DND-41 (cell line): Measurements from ENCODE around the gene GPRIN2.
"Not testable (repeated sequence)": the region's sequence is repeated elsewhere in the genome, so short reads cannot be mapped to it uniquely, and the experiment has no call there.

Source experiments
- ATAC-seq: fragments of 200-7000 bp; cut with Tn5 transposase; 3 replicates; pipeline ENCODE4 v1.9.1; 2021; ENCODE audit warnings: low read depth; ENCODE audit not compliant: insufficient read depth
- DNase-seq: peaks from one replicate; pipeline ENCODE4 v3.0.0-alpha.2; 2020
- H2AFZ ChIP-seq: 2 replicates; pipeline ENCODE4 v1.6.0; 2012; ENCODE audit warnings: low read depth, low read length
- H3K27ac ChIP-seq: 2 replicates; pipeline ENCODE4 v1.5.1; 2012; ENCODE audit warnings: low read length, inconsistent platforms
- H3K27me3 ChIP-seq: fragments of 200-600 bp; sonication (generic); 2 replicates; pipeline ENCODE4 v1.6.0; 2012; ENCODE audit warnings: low read length, mild to moderate bottlenecking, inconsistent platforms; ENCODE audit not compliant: insufficient read depth, poor library complexity
- H3K36me3 ChIP-seq: 2 replicates; pipeline ENCODE4 v1.5.1; 2012; ENCODE audit warnings: low read length, inconsistent platforms; ENCODE audit not compliant: insufficient read depth
- H3K4me1 ChIP-seq: 2 replicates; pipeline ENCODE4 v1.5.1; 2012; ENCODE audit warnings: mild to moderate bottlenecking, low read length; ENCODE audit not compliant: insufficient read depth
- H3K4me2 ChIP-seq: 2 replicates; pipeline ENCODE4 v1.6.0; 2012; ENCODE audit warnings: mild to moderate bottlenecking, moderate library complexity, low read length, inconsistent platforms; ENCODE audit not compliant: insufficient read depth
- H3K4me3 ChIP-seq, 2 experiments: fragments of 200-600 bp in 1 of 2; shearing (Covaris generic) in 1 of 2; 2 replicates each; pipeline ENCODE4 v1.5.1; 2012 to 2016; ENCODE audit warnings: inconsistent platforms in 2 of 2, low read length in 2 of 2, mild to moderate bottlenecking in 2 of 2, low read depth in 1 of 2, moderate library complexity in 1 of 2
- H3K79me2 ChIP-seq: 2 replicates; pipeline ENCODE4 v1.6.0; 2012; ENCODE audit warnings: low read length, inconsistent platforms; ENCODE audit not compliant: insufficient read depth
- H3K9ac ChIP-seq: 2 replicates; pipeline ENCODE4 v1.6.0; 2012; ENCODE audit warnings: low read depth, mild to moderate bottlenecking, inconsistent platforms, low read length, moderate library complexity
- H3K9me3 ChIP-seq: 2 replicates; pipeline ENCODE4 v1.5.1; 2012; ENCODE audit warnings: low read length, moderate library complexity, mild to moderate bottlenecking, inconsistent platforms; ENCODE audit not compliant: insufficient read depth, severe bottlenecking
- H4K20me1 ChIP-seq: 2 replicates; pipeline ENCODE4 v1.6.0; 2012; ENCODE audit warnings: low read length; ENCODE audit not compliant: insufficient read depth
- EZH2 ChIP-seq: IDR thresholded peaks from 3 replicates; pipeline ENCODE4 v1.6.1; 2012; ENCODE audit warnings: borderline replicate concordance, low read depth, mild to moderate bottlenecking, moderate library complexity, low read length, inconsistent platforms; ENCODE audit not compliant: severe bottlenecking
- TF ChIP-seq, protein P1 (sequence below): IDR thresholded peaks from 2 replicates; pipeline ENCODE4 v1.5.1; 2012; ENCODE audit warnings: borderline replicate concordance, low read length, moderate library complexity, mild to moderate bottlenecking; ENCODE audit not compliant: poor library complexity, severe bottlenecking; ENCODE audit errors: extremely low read depth

Gene GPRIN2

DNA sequence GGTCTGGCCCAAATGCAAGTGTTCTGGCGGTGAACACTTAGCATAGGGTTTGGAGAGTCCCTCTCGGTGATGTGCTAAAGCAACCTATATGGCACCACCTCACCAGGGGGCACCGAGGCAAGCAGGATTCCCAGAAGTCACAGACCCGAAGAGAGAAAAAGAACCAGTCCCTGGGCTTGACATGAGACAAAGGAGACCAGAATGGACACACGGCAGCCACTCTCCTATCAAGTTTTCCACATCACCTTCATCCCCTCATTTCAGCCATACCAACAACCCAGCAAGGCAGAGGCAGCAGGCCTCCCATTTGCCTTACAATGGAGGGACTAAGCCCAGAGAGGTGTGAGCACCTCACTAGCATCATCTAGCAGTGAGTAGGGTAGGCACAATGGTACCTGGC lies 19.7 kb downstream of the GPRIN2 start:
- peaks cover 19% of the 10 kb centered on the region for H3K27me3 ChIP-seq
- no peak for TF ChIP-seq EZH2
- TF ChIP-seq, protein P1, sequence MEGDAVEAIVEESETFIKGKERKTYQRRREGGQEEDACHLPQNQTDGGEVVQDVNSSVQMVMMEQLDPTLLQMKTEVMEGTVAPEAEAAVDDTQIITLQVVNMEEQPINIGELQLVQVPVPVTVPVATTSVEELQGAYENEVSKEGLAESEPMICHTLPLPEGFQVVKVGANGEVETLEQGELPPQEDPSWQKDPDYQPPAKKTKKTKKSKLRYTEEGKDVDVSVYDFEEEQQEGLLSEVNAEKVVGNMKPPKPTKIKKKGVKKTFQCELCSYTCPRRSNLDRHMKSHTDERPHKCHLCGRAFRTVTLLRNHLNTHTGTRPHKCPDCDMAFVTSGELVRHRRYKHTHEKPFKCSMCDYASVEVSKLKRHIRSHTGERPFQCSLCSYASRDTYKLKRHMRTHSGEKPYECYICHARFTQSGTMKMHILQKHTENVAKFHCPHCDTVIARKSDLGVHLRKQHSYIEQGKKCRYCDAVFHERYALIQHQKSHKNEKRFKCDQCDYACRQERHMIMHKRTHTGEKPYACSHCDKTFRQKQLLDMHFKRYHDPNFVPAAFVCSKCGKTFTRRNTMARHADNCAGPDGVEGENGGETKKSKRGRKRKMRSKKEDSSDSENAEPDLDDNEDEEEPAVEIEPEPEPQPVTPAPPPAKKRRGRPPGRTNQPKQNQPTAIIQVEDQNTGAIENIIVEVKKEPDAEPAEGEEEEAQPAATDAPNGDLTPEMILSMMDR, result no peak
- H3K9me3 ChIP-seq, result no peaks in the 10 kb centered on the region
- ATAC-seq (no peak), DNase-seq (no peak)
- H3K4me2 ChIP-seq, result no peak overlapping the region
- H3K4me3 ChIP-seq, result no peak overlapping the region
- no peaks in the 10 kb centered on the region for H3K79me2 ChIP-seq
- no peak overlapping the region for H3K9ac ChIP-seq
- no peaks in the 10 kb centered on the region for H3K4me1 ChIP-seq
- no peak overlapping the region for H2AFZ ChIP-seq
- no peaks in the 10 kb centered on the region for H4K20me1 ChIP-seq
- no peak overlapping the region for H3K27ac ChIP-seq
- H3K36me3 ChIP-seq, result no peaks in the 10 kb centered on the region

DNA sequence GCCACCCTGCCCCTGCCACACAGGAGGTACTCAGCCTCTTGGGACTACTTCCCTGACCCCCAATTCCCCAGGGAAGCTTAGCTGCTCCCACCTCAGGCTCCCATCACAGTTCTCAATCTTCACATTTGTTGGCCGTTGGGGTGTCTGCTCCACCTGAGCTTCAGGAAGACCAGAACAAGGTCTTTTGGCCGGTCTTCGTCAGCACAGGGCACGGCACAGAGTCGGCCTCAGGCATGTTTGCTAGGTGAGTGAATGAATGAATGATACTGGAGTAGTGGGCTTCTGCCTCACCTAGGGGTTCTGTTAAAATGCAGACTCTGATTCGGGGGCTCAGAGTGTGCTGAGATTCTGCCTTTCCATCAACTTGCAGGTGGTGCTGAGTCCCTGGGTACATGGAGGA lies 20.3 kb downstream of the GPRIN2 start:
- Histone ChIP-seq H2AFZ (no peak overlapping the region), H3K79me2 (no peaks in the 10 kb centered on the region), H3K9me3 (no peaks in the 10 kb centered on the region), H3K27ac (no peak overlapping the region), H3K4me2 (no peak overlapping the region), H3K27me3 (peaks cover 19% of the 10 kb centered on the region), H3K36me3 (no peaks in the 10 kb centered on the region), H3K4me3 (no peak overlapping the region), H4K20me1 (no peaks in the 10 kb centered on the region), H3K4me1 (no peaks in the 10 kb centered on the region), H3K9ac (no peak overlapping the region)
- ATAC-seq (no peak), DNase-seq (no peak)
- TF ChIP-seq EZH2, result no peak
- TF ChIP-seq, protein P1, result no peak

DNA sequence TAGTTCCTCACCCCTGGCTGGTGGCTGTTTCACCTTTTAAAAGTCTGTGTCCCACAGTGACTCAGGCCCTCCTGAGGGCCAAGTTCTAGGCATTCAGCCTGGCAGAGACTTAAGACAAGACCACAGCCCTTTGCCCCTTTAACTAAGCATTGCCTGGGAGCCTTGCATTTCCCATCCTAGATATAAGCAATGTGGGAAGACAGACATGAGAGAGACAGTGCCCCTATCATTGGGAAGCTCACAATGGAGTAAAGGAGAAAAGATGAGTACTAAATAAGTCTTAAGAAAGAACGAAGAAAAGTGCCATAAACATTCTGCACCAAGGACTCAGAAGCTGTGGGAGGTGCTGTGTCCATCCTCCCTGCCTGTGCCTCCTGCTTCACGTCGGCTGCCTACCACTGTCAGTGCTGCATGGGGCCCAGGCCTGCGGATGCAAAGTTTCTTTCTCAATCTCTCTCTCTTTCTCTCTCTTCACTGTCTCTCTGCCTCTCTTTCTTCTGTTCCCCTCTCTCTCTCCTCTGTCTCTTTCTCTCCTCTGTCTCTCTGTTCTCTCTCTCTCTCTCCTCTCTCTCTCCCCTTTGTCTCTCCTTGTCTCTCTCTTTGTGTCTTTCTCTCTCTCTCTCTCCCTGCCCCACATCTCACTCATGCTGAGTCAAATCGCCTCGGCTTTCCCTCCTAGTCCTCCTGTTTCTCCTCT lies 21.5 kb downstream of the GPRIN2 start:
- ATAC-seq, result no peak
- H2AFZ ChIP-seq, result no peak overlapping the region

DNA sequence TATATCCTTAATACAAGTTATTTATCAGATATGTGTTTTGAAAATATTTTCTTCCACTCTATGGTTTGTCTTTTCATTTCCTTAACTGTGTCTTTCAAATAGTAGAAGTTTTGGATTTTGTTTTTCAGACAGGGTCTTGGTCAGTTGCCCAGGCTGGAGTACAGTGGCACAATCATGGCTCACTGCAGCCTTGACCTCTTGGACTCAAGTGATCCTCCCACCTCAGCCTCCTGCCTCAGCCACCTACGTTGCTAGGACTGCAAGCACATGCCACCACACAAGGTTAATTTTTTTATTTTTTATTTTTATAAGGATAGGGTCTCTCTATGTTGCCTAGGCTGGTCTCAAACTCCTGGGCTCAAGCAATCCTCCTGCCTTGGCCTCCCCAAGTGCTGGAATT lies 24.2 kb downstream of the GPRIN2 start:
- H3K36me3 ChIP-seq, ATAC-seq, H3K27me3 ChIP-seq, H3K79me2 ChIP-seq, DNase-seq, H3K27ac ChIP-seq, H3K9me3 ChIP-seq, H2AFZ ChIP-seq, H3K4me1 ChIP-seq, H3K4me2 ChIP-seq, H3K9ac ChIP-seq, H4K20me1 ChIP-seq, H3K4me3 ChIP-seq: not testable (repeated sequence)

More for the DNA sequence above, 21.5 kb downstream of the GPRIN2 start:
- no peak for DNase-seq
- H3K9ac ChIP-seq, result no peak overlapping the region
- no peaks in the 10 kb centered on the region for H4K20me1 ChIP-seq
- no peak overlapping the region for H3K4me3 ChIP-seq
- no peaks in the 10 kb centered on the region for H3K9me3 ChIP-seq
- no peak for TF ChIP-seq EZH2
- TF ChIP-seq, protein P1, result no peak
- H3K27ac ChIP-seq, result no peak overlapping the region
- H3K36me3 ChIP-seq, result no peaks in the 10 kb centered on the region
- H3K27me3 ChIP-seq, result peaks cover 19% of the 10 kb centered on the region
- H3K4me1 ChIP-seq, result no peaks in the 10 kb centered on the region
- H3K4me2 ChIP-seq, result no peak overlapping the region
- H3K79me2 ChIP-seq, result no peaks in the 10 kb centered on the region
